ENCODE data around the gene PF4V1.

PF4V1 gene

GRCh38 chr4:73853246-73853704 is at the start of gene PF4V1:
Gene PF4V1, plus strand, starts transcription at chr4:73853296. Its CDS starts 67 bp downstream, at chr4:73853363.
- no peak for FAIRE-seq

- no peak for FAIRE-seq
These were observed 42.9 kb upstream of the PF4V1 start for GRCh38 chr4:73810191-73810590.

- FAIRE-seq = no peak
These were observed 41.3 kb upstream of the PF4V1 start for GRCh38 chr4:73811841-73812240.

- no peak for FAIRE-seq
These were observed 38.4 kb upstream of the PF4V1 start for GRCh38 chr4:73814679-73815078.

GRCh38 chr4:73815145-73815544 is 38.0 kb upstream of the PF4V1 start:
- no peak for FAIRE-seq

GRCh38 chr4:73816814-73817213 is 36.3 kb upstream of the PF4V1 start:
- no peak for FAIRE-seq

- no peak for FAIRE-seq
These were observed 35.8 kb upstream of the PF4V1 start for GRCh38 chr4:73817341-73817740.

- FAIRE-seq = no peak
These were observed 31.8 kb upstream of the PF4V1 start for GRCh38 chr4:73821325-73821724.

GRCh38 chr4:73822389-73822788 is 30.7 kb upstream of the PF4V1 start:
- FAIRE-seq = no peak

- no peak for FAIRE-seq
These were observed 30.1 kb upstream of the PF4V1 start for GRCh38 chr4:73822812-73823504.

- no peak for FAIRE-seq
These were observed 29.3 kb upstream of the PF4V1 start for GRCh38 chr4:73823760-73824159.

GRCh38 chr4:73828956-73829355 is 24.1 kb upstream of the PF4V1 start:
- FAIRE-seq = no peak

GRCh38 chr4:73831569-73831968 is 21.5 kb upstream of the PF4V1 start:
- no peak for FAIRE-seq

- no peak for FAIRE-seq
These were observed 20.4 kb upstream of the PF4V1 start for GRCh38 chr4:73832651-73833237.

- no peak for FAIRE-seq
These were observed 16.5 kb upstream of the PF4V1 start, which contains the start of gene CXCL6 for GRCh38 chr4:73836373-73837279. Gene CXCL6, plus strand, starts transcription at chr4:73836678. Its CDS starts 73 bp downstream, at chr4:73836751.

- FAIRE-seq = no peak
These were observed 14.0 kb upstream of the PF4V1 start for GRCh38 chr4:73839071-73839470.

GRCh38 chr4:73839715-73840114 is 13.4 kb upstream of the PF4V1 start:
- FAIRE-seq = no peak

GRCh38 chr4:73841243-73841925 is 11.7 kb upstream of the PF4V1 start:
- no peak for FAIRE-seq

- FAIRE-seq = no peak
These were observed 10.4 kb upstream of the PF4V1 start for GRCh38 chr4:73842696-73843095.

GRCh38 chr4:73843369-73843768 is 9.7 kb upstream of the PF4V1 start:
- FAIRE-seq = no peak

GRCh38 chr4:73844345-73844744 is 8.8 kb upstream of the PF4V1 start:
- FAIRE-seq = no peak

GRCh38 chr4:73844806-73845205 is 8.3 kb upstream of the PF4V1 start:
- no peak for FAIRE-seq

All from TTC549 (cell line).